NT2/D1 (cell line): ENCODE results near the gene SLC46A2.

Source experiments
- SUZ12 ChIP-seq: IDR thresholded peaks from 2 replicates; pipeline ENCODE4 v1.6.1; 2011; ENCODE audit not compliant: insufficient read length, insufficient read depth; ENCODE audit errors: extremely low read depth
- YY1 ChIP-seq: IDR thresholded peaks from 2 replicates; pipeline ENCODE4 v1.6.1; 2011; ENCODE audit not compliant: insufficient read length, insufficient read depth
- ZNF274 ChIP-seq: IDR thresholded peaks from 2 replicates; pipeline ENCODE4 v1.6.1; 2011; ENCODE audit warnings: mild to moderate bottlenecking, low read depth, low read length

- TF ChIP-seq YY1 (no peak), SUZ12 (no peak), ZNF274 (no peak)
These were observed 30.2 kb downstream of the SLC46A2 start for GRCh38 chr9:112860451-112860850.
